Kidney capillary endothelial cell (primary cell): Measurements from ENCODE around the gene RBM17.
"Not testable (repeated sequence)": the region's sequence is repeated elsewhere in the genome, so short reads cannot be mapped to it uniquely, and the experiment has no call there.

Experiments used
- DNase-seq: peaks from one replicate; pipeline ENCODE4 v3.0.0-alpha.2; 2018; ENCODE audit warnings: low spot score

RBM17 gene

DNA sequence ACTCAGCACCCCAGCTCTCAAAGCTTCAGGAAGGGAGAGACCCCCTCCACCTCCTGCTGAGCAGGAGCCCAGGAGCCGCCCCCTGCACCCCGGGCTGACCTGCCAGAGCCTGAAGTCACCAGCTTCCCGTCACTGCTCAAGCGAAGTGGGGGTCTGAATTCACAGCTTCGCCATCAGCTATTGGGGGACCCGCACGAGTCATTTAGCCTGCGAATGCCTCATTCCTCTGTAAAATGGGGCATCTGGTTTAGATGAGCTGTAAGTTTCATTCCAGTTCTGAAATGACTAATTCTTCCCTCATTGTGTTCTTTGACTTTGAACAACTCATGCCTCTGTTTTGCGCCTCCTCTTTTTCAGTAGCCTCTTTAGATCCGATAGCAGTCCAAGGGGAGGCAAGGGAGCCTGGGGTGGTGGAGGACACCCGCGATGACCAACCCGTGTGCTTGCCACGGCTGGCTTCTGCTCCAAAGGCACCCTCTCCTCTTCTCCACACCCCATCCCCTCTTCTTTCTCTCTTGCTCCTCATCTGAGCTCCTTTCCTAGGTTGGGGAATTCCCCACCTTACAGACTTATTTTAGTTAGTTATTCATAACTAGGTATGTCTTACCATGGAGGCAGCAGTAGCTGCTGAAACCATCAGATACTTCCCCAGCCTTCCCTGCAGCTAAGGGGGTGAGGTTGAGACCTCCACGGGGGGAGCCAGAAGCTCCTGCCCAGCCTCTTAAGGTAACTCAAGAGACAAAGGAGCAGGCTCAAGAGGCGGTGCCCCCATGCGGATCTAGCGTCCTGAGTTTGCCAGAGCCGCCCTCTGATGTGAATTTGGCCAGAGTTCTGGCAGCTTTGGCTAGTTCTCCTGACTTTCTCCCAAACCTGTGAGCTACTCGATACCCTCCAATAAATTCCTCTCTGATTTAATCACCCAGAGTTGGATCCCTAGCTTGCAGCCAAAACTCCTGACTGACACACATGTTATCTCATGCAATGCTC, 47.7 kb downstream of the RBM17 start:
- DNase-seq, result peak; percentile 51

DNA sequence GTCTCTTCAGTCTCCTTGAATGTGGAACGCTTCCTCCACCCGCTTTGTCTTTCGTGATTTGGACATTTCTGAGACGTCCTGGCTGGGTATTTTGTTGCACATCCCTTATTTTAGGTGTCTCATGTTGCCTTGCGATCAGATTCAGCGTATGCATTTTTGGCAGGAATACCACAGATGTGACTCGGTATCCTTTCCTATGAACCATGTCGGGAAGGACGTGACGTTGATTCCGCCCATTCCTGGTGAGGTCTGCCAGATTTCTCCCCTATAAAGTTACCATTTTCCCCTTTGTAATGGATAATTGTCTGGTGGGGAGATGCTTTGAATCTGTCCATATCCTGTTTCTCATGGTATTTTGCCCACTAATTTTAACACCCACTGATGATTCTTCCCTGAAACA, 49.6 kb downstream of the RBM17 start:
- DNase-seq, result no peak

DNA sequence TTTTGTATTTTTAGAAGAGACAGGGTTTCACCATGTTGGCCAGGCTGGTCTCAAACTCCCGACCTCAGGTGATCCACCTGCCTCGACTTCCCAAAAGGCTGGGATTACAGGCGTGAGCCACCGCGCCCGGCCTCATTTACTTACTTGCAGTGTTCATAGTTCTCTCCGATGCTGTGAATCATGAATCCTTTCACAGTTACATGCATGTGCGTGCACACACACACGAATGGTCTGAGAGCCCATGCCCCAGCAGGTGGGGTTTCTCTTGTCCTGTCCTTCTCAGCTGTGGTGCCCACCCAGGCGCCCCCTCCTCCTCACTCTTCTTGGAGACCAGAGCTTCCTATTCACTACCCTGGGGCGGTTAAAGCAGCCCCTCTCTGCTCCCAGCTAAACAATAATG, 50.6 kb downstream of the RBM17 start:
- DNase-seq, result no peak

DNA sequence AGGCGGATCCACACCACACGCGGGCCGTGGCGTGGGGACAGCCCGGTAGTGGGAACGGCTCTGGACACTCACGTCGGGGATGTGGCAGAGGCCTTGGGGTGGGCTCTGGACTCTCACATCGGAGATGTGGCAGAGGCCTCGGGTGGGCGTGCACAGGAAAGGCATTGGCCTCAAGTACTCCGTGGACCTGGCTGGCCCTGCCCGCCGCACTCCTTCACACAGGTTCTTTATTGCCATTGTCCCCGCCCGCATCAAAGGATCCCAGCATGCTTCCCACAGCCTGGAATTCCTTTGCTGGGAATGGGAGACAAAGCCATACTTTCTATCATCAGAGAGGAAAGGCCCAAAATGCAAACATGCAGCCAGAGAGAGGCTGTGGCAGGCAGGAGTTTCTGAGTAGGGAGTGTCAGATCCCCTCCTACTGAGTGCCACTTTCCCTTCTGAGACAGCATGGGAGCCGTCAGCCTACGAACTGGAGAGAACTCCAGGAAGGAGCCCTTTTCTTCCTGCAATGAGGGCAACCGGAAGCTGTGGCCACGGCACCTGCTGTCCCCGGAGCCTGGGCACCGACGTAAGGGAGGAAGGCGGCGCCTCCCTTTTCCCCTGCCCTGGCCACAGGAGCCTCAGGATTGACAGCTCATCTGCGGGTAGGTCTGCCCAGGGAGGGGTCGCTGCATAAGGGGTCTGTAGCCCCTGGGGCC, 51.5 kb downstream of the RBM17 start:
- no peak for DNase-seq

DNA sequence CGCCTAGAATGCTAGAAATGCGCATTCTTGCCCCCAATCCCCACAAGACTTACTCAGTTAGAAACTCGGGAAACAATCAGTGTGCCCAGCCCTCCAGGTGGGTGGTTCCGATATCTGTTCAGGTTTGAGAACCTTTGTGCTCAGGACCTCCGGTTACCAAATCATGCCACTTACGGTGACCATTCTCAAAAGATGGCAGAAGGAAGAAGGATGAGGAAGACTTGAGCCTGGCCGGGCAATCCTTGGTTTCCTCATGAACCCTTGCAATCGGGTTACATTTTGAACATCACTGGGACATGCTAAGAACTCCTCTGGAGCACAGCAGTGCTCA, 52.1 kb downstream of the RBM17 start:
- no peak for DNase-seq

DNA sequence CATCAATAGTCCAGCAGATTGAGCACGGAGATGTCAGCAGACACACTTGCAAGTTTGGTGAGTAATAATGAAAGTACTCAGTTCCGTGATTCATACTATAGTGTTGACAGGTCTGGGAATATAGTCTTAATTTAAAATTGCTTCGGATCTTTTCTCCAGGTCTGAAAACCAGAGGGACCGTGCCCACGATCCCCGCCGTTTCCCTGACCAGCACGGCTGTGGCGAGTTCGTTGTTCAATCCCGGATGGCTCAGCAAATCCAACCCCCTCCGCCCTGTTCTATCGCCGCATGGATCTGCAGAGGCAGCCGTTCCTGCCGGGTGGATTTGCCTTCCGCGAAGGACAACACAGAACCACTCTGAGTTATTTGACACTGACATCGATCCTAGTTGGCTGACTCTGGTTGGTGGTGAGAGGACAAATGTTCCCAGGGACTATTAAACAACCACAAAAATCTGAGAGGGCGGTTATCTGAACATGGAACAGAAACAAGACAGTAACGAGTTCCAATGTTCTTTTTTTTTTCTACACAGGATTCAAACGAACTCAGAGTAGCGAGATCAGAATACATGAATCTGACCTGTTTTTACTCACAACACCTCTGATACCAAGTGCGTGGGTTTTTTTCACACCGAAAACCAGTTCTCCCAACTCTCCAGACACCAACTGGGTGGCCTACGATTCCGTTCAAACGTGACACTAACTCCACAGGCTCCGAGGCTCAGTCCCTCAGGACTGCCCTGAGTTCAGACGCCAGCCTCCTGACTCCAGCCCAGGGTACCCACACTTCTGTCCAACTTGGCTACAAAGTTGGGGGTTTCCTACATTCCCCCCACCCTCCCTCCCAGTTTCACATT, 52.7 kb downstream of the RBM17 start:
- DNase-seq, result no peak

DNA sequence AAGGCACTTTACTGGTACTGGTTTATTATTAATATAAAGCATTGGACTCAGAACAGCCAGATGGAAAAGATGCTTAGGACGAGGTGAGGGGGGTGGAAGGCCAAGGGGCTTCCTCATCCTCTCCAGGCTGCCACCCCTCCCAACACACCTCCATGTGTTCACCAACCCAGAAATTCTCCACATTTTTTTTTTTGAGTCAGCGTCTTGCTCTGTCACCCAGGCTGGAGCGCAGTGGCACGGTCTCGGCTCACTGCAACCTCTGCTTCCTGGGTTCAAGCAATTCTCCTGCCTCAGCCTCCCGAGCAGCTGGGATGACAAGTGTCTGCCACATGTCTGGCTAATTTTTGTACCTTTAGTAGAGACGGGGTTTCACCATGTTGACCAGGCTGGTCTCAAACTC, 53.4 kb downstream of the RBM17 start:
- not testable (repeated sequence) for DNase-seq

DNA sequence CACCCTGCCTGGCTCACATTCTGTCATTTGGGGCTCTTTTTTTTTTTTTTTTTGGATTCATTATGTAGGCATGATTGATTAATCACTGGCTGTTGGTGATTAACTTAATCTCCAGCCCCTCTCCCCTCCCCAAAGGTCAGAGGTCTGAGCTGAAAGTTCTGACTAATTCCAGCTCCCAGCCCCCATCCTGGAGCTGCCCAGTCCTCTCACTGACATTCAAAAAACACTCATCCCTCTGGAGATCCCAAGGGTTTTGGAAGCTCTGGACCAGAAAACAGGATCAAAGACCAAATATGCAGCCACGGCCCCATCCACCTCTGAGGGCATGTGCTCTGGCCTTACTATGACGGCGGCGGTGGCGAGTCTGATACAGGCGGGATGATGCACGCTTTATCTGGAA, 53.8 kb downstream of the RBM17 start:
- no peak for DNase-seq

DNA sequence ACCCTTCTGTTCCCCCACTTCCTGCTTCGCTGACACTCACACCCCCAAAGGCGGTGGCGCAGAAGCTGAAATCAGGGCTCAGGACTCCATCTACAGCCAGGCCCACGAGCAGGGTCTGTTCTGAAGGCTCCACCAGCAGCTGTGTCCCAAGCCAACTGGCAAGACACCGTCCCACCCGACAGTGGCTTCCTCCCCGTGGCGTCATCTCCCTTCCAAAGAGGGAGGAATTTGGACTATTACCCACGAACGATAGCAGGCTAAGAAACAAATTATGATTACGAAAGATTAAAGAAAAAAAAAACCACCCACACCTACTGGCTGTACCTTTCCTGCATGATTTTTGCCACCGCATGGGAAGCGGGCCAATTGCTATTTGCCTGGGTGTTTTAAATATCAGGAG, 54.3 kb downstream of the RBM17 start:
- DNase-seq, result no peak

DNA sequence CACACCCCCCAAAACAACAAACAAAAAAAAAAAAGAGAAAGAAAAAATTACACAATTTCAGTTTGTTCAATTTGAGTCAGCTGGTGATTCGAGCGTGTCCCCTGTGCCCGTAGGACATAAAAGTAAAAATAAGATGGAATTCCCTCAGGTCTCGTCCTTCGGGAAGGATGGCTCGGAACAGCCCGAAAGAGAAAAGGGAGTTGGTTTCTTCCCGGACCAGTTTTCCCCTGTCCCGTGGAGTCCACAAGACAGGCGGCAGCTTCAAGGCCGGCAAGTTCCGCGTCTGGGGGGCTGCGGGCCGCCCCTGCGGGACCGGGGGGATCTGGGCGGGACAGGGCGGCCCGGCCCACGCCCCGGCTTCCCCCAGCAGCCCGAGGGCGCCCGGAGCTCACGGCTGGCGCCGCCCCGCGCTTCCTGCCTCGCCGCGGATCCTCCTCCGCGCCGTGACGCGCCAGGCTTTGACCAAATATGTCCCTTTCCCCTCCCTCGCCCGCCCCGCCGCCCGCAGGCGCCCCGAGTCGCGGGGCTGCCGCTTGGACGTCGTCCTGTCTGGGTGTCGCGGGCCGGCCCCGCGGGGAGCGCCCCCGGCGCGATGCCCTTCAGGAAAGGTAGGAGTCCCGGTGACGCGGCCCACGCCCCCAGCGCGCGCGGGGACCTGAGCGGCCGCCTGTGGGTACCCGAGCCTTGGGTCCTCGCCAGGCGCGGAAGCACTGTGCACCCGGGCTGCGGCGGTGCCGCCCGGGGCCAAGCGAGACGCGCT, 55.8 kb downstream of the RBM17 start:
- peak; percentile 84 for DNase-seq

DNA sequence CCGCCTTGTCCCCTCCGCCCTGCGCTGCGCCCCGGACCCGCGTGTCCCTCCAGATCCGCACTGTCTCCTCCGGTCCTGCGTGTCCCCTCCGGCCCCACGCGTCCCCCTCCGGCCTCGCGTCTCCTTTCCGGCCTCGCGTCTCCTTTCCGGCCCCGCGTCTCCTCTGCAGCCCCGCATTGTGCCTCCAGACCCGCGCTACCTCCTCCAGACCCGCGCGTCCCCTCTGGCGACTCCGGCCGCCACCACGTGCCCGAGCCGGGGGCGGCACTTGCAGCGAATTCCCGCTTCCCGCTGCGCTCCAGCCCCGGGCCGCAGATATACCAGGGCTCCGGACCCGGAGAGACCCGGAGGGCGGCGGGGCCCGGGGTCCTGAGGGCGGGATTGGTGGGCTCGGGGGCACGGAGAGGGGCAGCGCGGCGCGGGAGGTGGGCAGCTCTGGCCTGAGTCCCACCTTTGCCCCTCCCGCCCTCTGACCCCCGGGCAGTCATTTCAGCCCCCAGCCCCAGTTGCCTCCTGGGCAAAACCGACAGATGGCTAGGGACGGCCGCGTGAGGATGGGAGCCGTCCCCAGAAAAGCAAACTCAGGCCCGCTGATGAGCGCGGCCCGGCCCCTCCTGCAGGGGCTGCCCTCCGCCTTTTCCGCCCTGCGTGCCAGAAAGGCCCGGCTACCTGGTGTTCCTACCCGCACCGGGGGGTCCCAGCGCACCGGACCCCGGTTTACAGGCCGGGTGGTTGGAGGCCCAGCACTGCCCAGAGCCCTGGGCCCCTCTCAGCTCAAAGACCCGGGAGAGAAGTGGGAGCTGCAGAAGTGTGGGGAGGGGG, 56.5 kb downstream of the RBM17 start:
- DNase-seq, result no peak

DNA sequence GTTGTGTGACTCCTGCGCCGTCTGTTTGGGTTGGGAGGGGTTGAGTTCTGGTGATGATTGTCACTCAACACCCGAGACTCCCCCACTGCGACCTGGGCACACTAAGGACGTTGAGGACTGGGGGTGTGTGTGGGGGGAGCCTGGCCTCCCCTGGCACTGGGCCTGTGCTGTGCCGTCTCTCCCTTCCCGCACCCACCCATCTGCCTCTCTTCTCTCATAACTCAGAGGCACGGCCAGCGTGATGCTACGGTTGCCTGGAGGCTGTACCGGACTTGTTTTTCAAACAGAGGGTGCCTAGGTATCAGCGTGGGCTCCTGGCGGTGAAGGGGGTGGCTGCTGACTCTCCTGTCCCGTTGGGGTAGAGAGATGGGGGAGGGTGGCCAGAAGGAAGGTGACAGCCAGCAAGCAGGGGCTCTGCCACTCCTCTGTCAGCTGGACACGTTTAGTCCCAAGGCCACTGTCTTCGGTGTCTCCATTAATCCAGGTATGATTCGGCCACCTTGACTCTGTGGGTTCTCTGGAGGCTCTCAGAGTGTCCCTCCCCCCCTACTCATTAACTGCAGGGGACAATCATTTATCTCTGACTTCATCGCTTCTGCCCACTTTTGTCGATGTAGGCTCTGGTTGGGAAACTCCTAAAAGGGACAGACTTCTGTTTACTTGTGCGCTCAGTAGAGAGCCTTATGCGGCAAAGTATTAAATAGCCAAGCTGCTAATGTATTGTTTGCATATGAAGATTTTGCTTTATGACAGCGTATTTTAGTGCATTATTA, 57.4 kb downstream of the RBM17 start:
- no peak for DNase-seq

DNA sequence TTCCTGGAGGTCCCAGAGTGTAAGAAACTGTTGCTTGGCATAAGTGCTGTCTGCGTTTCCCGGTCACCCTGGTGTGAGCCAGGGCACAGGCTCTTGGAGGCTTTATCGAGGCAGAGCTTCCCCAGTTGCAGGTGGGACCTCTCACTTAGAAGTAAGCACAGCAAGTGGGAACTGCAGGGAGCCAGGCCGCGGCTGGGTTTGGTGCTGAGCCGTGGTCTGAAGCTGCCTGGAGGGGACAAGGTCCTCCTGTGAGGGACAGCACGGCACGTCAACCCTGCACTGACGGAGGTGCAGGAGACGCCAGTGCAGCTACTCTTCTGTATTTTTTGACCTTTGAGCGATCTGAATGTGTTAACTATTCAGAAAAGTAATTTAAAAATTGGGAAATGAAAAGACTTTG, 58.1 kb downstream of the RBM17 start:
- DNase-seq, result no peak

DNA sequence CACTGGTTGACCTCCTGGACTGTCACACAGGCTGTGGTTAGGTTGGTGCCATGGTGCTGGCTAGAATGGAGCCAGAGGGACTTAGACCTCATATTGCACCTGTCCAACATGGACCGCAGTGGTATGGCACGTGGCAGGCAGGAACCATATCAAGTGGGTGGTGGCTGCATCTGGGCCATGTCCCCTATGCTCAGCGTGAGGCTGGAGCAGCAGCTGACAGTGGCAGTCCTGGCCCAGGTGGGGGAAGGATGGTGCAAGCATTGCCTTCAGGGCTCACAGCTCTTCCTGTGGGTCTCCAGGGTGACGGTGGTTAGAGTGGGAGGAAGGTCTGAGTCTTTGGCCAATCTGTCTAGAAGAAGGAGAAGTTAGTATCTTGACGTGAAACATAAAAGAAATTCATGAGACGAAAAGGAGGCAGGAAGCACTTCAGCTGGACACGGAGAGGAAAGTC, 59.4 kb downstream of the RBM17 start:
- no peak for DNase-seq

DNA sequence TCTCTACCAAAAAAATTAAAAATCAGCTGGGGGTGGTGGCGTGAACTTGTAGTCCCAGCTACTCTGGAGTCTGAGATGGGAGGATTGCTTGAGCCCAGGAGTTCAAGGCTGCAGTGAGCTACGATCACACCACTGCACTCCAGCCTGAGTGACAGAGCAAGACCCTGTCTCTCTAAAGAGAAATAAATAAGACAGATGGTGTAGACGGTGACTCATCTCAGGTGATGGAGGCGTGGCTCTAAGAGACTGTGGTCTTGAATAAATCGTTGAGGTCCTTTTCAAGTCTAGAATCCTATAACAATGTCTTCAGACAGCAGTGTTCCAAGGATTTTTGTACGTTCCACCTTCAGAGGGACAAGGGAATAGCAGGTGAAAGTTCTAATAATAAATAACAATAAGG, 60.1 kb downstream of the RBM17 start:
- DNase-seq, result no peak

DNA sequence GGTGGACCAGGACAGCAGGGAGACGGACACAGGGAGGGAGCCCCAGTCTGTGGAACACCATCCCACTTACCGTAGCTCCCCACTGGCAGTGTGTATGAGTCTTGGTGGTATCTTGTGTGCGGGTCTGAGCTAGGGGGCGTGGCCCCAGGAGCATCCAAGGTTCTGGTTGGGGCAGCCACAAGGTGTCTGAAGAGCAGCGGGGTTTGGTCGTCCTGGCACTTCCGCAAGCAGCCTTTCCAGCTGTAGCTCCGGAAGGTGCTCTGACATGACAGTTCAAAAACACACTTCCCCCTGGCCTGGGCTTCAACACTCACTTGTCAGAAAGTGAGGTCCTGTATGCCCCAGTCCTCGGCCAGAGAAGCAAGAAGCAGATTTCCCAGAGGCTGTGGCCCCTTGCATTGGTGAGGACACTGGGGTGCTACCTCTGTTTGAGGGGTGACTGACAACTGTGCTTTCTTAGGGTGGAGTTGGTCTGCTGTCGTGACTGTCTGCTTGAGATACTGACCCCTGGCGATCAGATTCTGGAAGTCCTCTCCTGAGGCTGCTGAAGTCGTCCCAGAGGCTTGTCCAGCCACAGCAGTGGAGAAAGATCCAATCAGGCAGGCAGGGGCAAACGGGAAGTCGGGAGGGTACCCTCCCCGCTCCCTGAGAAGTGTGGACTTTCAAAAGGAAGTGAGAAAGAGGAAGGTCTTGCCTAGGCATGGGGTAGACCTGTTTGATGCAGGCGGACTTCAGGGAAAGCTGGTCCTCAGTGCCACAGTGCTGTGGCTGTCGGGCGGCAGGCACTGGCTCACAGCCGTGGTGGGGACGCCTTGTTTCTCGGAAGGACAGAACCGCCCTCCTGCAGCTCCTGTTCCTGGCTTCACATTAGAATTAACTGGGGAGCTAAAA, 62.5 kb downstream of the RBM17 start:
- peak; percentile 73 for DNase-seq

DNA sequence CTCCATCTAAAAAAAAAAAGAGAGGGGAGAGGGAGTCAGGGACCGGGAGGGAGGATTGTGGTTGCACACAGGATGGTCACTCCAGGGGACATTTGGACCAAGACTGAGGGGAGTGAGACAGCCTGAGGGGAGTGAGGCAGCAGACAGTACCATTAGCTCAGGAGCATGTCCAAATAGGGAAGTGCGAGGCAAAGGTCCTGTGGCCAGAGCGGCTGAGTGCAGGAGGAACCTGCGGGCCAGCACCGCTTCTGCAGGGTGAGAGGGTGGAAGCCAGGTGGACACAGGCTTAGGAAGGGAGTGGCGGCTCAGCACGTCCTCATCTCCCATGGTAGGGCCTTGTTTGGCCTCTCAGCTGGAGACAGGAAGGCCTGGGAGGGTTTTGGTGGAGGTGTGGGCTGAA, 65.0 kb downstream of the RBM17 start:
- DNase-seq, result no peak

DNA sequence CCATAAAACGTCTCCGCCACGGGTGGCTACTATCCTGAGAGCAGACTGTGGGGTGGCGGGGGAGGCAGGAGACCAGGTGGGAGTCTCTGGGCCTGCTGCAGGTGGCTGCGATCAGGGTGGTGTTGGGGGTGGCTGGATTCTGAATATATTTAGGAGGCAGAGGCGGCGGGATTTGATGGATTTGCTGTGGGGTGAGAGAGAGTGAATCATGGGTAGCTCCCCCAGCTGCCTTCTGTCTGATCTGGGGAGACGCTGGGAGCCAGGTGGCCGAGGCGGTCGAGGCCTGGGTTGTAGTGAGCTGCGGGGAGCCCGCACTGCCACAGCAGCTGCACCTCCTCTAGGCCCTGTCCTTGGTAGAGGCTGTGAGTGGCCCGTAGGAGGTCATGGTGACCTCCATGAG, 65.7 kb downstream of the RBM17 start:
- no peak for DNase-seq

DNA sequence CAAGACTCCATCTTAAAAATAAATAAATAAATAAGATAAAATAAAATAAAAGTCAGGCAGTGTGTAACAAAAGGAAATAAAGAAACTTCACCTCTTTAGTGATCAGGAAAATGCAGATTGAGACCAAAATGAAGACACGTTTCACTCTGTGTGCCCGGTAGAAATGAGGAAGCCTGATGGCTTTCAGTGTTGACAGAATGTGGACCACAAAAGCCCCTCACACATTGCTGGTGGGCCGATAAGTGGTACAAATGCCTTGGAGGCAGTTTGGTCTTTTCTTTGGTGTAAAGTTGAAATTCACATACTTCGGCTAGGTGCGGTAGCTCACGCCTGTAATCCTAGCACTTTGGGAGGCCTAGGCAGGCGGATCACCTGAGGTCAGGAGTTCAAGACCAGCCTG, 69.4 kb downstream of the RBM17 start:
- DNase-seq, result no peak
